Glomerular visceral epithelial cell (primary cell): ENCODE data around the gene BDNF.

Experiments used
- DNase-seq: peaks from one replicate; pipeline ENCODE4 v3.0.0-alpha.2; 2016; ENCODE audit errors: extremely low spot score

The BDNF gene

GRCh38 chr11:27626269-27626937 lies 73.9 kb downstream of the BDNF start:
- no peak for DNase-seq

GRCh38 chr11:27625347-27625912 lies 74.8 kb downstream of the BDNF start:
- DNase-seq, result no peak

DNA sequence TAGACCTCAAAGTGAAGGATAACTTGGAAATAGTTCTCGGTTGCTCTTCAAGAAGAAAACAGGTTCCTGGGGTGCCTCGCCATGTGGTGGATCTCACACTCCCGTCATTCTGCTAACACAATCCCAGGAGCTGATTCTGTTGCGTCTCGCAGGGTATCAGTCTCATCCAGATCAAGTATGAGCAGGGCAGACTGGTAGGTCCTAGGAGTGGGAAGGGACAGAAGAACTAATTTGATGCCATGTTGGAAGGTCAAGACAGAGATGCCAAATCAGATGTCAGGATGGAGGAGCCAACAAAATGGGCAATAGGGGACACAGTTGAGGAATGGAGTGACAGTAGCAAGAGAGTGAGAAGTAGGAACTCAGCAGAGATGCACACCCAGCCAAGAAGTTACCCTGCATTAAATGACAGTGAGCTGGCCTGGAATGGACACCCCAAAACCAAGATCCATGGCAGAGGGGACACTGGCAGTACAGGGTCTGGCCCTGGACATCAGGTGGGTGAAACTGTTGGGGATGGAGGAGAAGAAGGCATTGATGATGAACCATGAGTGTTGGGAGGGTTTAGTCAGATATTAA lies 76.2 kb downstream of the BDNF start:
- DNase-seq, result no peak

- DNase-seq, result no peak
Observed at GRCh38 chr11:27622541-27623300, 77.5 kb downstream of the BDNF start.

- no peak for DNase-seq
Observed at GRCh38 chr11:27621405-27622161, 78.7 kb downstream of the BDNF start.

DNA sequence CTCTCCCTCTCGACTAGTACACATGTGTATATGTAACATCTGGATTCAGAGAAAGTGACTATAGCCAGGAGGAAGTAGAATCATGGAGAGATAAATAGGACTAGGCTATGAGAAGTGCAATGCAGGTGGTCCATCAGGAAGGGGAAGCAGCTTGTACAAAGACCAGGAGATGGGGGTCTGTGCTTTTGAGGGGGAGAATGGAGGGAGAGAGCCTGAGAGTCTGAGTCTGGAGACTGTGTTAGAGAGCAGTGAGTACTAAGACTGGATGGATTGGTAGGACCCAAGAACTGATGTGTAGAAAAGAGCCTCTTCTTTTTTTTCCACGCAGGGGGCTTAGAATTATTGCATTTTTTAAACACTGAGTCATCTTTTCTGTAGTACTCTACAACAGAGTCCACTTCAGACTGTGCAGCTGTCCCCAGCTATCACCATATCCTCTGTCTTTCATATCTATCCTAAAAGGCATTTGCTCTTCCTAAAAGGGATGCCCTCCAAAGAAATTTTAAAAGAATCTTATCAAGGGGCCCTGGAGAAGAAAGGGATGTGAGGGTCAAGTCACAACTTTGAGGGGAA lies 80.4 kb downstream of the BDNF start:
- no peak for DNase-seq

- DNase-seq, result peak; percentile 7
Observed at GRCh38 chr11:27619039-27619574, 81.1 kb downstream of the BDNF start.

DNA sequence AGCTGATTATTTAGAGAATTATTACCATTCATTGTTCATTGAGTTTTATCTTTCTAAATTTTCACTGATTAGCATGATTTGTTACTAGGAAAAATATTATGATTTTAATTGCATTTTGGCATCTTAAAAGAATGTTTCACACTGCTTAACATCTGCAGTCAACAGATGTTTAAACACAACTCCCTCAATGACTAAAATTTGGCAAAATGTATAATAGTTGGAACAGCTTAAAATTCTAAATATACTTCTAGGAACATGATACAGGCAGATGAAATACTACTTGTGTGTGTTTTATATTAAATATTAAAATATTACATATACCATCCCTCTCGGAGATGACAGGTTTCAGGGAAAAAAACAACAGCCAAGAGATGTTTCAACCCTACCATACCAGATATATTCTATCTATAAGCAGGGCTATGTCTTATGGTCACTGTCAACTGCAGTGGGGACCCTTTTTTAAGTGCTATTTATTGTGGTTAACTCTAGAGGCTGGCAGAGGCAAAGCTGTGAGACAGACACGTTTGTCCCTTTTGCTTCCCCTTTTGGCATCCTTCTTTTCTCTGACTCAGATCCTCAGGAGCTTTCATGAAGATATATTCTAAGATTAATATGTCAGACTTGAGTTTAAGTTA lies 81.9 kb downstream of the BDNF start:
- DNase-seq, result no peak

DNA sequence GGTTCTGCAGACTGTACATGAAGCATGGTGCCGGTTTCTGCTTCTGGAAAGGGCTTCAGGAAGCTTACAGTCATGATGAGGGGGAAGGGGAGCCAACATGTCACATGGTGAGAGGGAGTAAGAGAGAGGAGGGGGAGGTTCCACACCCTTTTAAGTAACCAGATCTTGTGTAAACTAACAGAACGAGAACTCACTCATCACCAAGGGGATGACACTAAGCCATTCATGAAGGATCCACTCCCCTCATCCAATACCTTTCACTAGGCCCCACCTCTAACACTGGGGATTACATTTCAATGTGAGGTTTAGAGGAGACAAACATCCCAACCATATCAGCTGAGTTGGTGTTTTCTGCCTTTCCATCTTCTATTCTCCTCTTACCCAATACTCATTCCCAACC lies 83.5 kb downstream of the BDNF start:
- no peak for DNase-seq

DNA sequence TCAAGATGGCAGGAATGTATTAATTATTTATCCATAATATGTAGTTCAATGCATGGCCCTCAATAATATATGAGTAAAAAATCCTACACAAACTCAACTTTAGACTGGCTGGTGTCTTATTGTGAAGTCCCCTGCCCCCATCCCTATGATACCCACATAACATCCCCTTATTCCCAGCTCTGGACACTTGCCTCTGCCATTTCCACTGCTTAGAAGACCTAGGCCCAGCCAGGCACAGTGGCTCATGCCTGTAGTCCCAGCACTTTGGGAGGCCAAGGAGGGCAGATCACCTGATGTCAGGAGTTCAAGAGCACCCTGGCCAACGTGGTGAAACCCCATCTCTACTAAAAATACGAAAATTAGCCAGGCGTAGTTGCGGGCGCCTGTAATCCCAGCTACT lies 84.4 kb downstream of the BDNF start:
- no peak for DNase-seq

DNA sequence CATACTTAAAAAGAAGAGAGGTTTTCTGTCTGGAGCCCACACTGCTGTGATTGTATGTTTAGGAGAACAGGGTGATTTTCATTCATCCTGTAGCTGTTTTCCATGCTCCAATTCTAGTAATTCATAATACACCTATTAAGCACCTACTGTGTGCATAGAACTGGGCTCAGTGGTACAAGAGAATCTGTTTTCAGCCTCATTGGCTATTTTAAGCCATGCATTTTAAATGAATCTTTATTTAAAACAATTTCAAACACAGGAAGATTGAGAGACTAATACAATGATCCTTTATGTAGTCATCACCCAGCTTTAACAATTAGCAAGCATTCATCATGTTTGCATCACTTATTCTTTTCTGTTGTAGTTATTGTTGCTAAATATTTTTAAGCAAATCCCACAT lies 86.2 kb downstream of the BDNF start:
- no peak for DNase-seq

- no peak for DNase-seq
Observed at GRCh38 chr11:27612932-27613880, 87.0 kb downstream of the BDNF start.

DNA sequence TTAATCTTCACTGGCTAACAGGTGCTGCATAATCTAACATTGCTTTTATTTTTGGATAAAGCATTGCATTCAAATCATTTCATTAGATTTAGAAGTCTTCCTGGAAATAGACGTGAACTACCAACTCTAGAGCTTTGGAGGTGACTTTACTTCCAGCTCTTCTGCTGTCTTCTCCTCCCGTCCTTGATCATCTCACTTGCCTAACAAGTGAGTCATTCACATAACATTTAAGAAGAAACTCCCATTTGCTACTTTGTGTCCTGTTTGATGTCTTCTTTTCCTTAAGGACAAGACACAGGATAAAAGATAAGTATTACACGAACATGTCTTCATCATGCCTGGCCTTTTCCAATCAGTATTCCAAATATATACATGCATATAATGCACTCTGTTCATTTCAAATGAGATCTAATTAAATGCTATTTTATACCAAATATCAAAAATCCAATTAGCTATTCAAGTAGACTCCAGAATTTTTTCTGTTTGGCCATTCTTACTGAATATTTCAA lies 88.3 kb downstream of the BDNF start:
- DNase-seq, result no peak

DNA sequence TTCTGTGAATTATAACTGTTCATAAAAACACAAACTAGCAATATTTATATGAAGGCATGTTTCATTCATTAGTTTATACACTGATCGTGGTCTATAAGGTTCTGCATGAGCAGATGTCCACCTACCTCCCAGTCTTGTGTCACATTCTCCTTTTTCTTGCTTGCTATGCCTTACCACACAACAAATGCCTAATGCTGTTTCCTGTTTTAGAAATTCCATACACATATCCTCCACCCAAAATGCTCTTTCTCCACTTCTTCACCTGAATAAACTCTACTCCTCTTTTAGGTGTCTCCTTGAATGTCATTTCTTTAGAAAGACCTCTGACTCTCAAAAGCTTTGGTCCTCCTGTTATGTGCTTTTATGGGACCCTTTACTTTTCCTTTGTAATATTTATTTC lies 88.9 kb downstream of the BDNF start:
- DNase-seq, result no peak

DNA sequence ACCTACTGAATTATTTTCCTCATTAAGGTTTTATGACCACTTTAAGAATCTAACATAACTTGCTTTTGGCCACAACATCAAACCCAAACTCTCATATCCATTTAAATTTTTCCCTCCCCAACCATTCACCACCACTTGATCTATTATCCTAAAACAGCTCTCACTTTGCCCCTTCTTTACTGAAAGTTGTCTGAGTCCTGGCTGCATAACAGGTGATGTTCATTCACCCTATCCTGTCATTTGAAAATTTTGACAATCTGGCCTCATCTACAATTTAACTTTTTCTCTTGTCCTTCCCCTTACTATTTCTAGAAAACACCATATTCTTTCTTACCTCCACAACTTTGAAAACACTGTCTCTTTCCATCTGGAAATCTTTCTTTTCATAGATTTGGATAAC lies 89.3 kb downstream of the BDNF start:
- DNase-seq, result no peak

- no peak for DNase-seq
Observed at GRCh38 chr11:27610280-27610679, 90.0 kb downstream of the BDNF start.

DNA sequence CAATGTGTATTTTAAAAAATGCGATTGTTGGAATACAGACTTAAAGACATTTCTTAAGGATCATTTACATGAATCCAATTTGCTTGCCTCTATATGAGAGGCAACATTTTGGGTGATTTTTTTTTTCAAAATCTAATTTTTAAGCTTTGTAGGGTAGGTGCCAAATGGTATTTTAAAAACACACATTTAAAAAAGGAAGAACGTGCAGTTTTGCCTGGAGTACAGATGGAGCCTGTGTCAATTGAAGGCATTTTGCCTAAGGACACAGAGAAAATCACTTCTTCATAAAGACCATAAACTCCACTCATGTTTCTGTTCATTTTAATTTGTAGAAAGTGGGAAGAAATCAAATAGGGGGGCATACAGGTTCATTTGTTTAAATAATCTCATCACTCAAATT lies 91.3 kb downstream of the BDNF start:
- DNase-seq, result no peak

- no peak for DNase-seq
Observed at GRCh38 chr11:27605422-27605821, 94.8 kb downstream of the BDNF start.
